DOHH2 (cell line): ENCODE measurements around the gene ADGRG6.

Experiments used
- H3F3A ChIP-seq: fragments of 200-600 bp; sonication (generic), shearing (Covaris generic); 2 replicates; pipeline ENCODE4 v1.6.0; 2016; ENCODE audit warnings: antibody characterized with exemption, mild to moderate bottlenecking; ENCODE audit not compliant: control insufficient read depth, insufficient read depth
- H3K27ac ChIP-seq: fragments of 200-600 bp; sonication (generic); 2 replicates; pipeline ENCODE4 v1.5.1; 2014; ENCODE audit warnings: low read depth, mild to moderate bottlenecking, low read length, moderate library complexity
- H3K27me3 ChIP-seq: fragments of 200-600 bp; sonication (generic); 2 replicates; pipeline ENCODE4 v1.6.1; 2014; ENCODE audit warnings: mild to moderate bottlenecking, low read length, mixed read lengths; ENCODE audit not compliant: control insufficient read depth
- H3K36me3 ChIP-seq: fragments of 200-600 bp; sonication (generic); 2 replicates; pipeline ENCODE4 v1.6.1; 2014; ENCODE audit warnings: mild to moderate bottlenecking, low read length, moderate library complexity, mixed read lengths; ENCODE audit not compliant: control insufficient read depth
- H3K4me1 ChIP-seq: fragments of 200-600 bp; sonication (generic); 2 replicates; pipeline ENCODE4 v1.6.1; 2014; ENCODE audit warnings: mild to moderate bottlenecking, low read length, mixed read lengths; ENCODE audit not compliant: control insufficient read depth
- H3K4me2 ChIP-seq: fragments of 200-600 bp; sonication (generic); 2 replicates; pipeline ENCODE4 v1.6.0; 2014; ENCODE audit warnings: mild to moderate bottlenecking, low read length, moderate library complexity
- H3K4me3 ChIP-seq: fragments of 200-600 bp; sonication (generic); 2 replicates; pipeline ENCODE4 v1.5.1; 2014; ENCODE audit warnings: mild to moderate bottlenecking, low read length, mixed read lengths
- H3K79me2 ChIP-seq: fragments of 200-600 bp; sonication (generic); 2 replicates; pipeline ENCODE4 v1.6.1; 2014; ENCODE audit warnings: mild to moderate bottlenecking, low read length, mixed read lengths; ENCODE audit not compliant: control insufficient read depth
- H3K9me2 ChIP-seq: fragments of 200-600 bp; sonication (generic); replicated peaks from 2 replicates; pipeline ENCODE4 v1.6.1; 2014; ENCODE audit warnings: mild to moderate bottlenecking, low read length, mixed read lengths; ENCODE audit not compliant: control insufficient read depth
- H3K9me3 ChIP-seq: fragments of 200-600 bp; sonication (generic); 2 replicates; pipeline ENCODE4 v1.6.1; 2014; ENCODE audit warnings: antibody characterized with exemption, low read length, mixed read lengths; ENCODE audit not compliant: control insufficient read depth, insufficient read depth
- H4K20me1 ChIP-seq: fragments of 200-600 bp; sonication (generic); 2 replicates; pipeline ENCODE4 v1.6.0; 2014; ENCODE audit warnings: low read depth, mild to moderate bottlenecking, antibody characterized with exemption, low read length, moderate library complexity; ENCODE audit not compliant: control insufficient read depth, insufficient read depth
- EZH2phosphoT487 ChIP-seq: fragments of 200-600 bp; sonication (generic); IDR thresholded peaks from 2 replicates; pipeline ENCODE4 v1.6.1; 2017; ENCODE audit warnings: borderline replicate concordance, mild to moderate bottlenecking, antibody characterized with exemption, low read length, moderate library complexity, mixed read lengths
- TF ChIP-seq, protein P1 (sequence below): fragments of 200-600 bp; sonication (generic); IDR thresholded peaks from one replicate; pipeline ENCODE4 v1.5.1; 2014; ENCODE audit warnings: antibody characterized with exemption, mild to moderate bottlenecking, low read depth, low read length; ENCODE audit not compliant: poor library complexity, severe bottlenecking

ADGRG6 gene

GRCh38 chr6:142334294-142334693 is 32.5 kb downstream of the ADGRG6 start:
- Histone ChIP-seq H3K27me3 (no peaks in the 10 kb centered on the region), H3F3A (no peaks in the 10 kb centered on the region), H3K9me2 (no peaks in the 10 kb centered on the region), H3K9me3 (no peaks in the 10 kb centered on the region), H3K4me1 (no peaks in the 10 kb centered on the region), H4K20me1 (no peaks in the 10 kb centered on the region), H3K27ac (no peak overlapping the region), H3K36me3 (no peaks in the 10 kb centered on the region), H3K4me2 (no peak overlapping the region), H3K79me2 (no peaks in the 10 kb centered on the region), H3K4me3 (no peak overlapping the region)
- TF ChIP-seq EZH2phosphoT487, result no peak
- TF ChIP-seq, protein P1, sequence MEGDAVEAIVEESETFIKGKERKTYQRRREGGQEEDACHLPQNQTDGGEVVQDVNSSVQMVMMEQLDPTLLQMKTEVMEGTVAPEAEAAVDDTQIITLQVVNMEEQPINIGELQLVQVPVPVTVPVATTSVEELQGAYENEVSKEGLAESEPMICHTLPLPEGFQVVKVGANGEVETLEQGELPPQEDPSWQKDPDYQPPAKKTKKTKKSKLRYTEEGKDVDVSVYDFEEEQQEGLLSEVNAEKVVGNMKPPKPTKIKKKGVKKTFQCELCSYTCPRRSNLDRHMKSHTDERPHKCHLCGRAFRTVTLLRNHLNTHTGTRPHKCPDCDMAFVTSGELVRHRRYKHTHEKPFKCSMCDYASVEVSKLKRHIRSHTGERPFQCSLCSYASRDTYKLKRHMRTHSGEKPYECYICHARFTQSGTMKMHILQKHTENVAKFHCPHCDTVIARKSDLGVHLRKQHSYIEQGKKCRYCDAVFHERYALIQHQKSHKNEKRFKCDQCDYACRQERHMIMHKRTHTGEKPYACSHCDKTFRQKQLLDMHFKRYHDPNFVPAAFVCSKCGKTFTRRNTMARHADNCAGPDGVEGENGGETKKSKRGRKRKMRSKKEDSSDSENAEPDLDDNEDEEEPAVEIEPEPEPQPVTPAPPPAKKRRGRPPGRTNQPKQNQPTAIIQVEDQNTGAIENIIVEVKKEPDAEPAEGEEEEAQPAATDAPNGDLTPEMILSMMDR, result no peak

DNA sequence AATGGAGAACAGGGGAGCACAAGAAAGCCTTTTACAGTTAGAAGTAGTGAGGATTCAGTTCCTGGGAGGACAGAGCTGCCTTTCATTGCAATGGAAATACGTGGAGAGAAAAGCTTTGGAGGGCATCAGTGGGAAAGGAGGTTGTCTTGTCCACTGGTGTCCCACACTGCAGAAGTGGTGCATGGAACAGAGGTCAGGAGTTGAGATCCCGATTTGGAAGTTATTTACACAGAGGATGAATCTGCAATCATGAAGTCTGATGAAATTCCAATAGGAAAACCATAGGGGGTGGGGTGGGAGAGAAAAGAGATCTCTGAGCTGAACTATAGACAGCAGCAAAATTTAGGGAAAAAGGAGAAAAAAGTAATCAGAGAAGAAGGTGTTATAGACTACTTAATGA is 33.6 kb downstream of the ADGRG6 start:
- no peaks in the 10 kb centered on the region for H3K79me2 ChIP-seq
- TF ChIP-seq, protein P1, result no peak
- no peak for TF ChIP-seq EZH2phosphoT487
- no peak overlapping the region for H3K27ac ChIP-seq

DNA sequence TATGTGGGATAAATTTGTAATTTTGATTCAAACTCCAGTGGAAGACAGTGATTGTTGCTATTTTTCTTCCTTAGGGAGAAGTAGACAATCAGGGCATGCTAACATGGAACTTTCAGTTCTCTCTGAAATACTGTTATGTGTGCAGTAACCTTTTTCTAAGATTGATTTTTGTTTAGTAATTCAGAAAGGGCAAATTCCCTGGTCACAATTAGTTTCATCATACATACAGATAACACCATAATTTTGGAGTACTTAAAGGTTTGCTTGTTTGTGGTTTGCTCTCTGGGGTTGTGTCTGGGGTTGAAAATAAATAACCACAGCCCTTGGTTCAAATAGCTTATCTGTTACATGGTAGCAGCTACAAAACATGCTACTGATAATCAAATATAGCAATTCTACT is 34.4 kb downstream of the ADGRG6 start:
- Histone ChIP-seq H3F3A (no peaks in the 10 kb centered on the region), H3K4me3 (no peak overlapping the region), H3K36me3 (no peaks in the 10 kb centered on the region), H3K79me2 (no peaks in the 10 kb centered on the region), H4K20me1 (no peaks in the 10 kb centered on the region), H3K27me3 (no peaks in the 10 kb centered on the region), H3K4me2 (no peak overlapping the region), H3K27ac (no peak overlapping the region), H3K9me3 (no peaks in the 10 kb centered on the region), H3K9me2 (no peaks in the 10 kb centered on the region), H3K4me1 (no peaks in the 10 kb centered on the region)
- no peak for TF ChIP-seq EZH2phosphoT487
- TF ChIP-seq, protein P1, result no peak

More for the DNA sequence above, 33.6 kb downstream of the ADGRG6 start:
- H3K9me3 ChIP-seq, result no peaks in the 10 kb centered on the region
- no peaks in the 10 kb centered on the region for H4K20me1 ChIP-seq
- no peaks in the 10 kb centered on the region for H3K4me1 ChIP-seq
- H3K4me2 ChIP-seq, result no peak overlapping the region
- H3K9me2 ChIP-seq, result no peaks in the 10 kb centered on the region
- H3F3A ChIP-seq, result no peaks in the 10 kb centered on the region
- no peaks in the 10 kb centered on the region for H3K36me3 ChIP-seq
- H3K27me3 ChIP-seq, result no peaks in the 10 kb centered on the region
- no peak overlapping the region for H3K4me3 ChIP-seq

DNA sequence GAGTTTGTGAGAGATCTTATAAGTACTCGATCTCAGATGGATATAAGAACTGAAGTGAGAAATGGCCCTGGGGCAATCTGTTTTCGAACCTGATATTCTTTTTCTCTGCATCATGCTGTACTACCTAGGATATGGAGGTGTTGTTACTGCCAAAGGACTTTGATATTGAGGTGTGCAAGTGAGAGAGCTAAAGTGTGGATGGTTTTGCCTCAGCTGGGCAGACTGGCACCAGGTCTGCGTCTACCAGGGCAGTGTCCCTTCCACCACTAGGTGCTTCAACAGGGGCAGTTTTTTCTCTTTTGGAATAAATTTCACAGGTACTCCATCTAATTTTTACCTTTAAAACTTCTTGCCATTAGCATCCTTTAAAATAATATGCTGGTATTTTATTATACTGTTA is 35.0 kb downstream of the ADGRG6 start:
- no peak for TF ChIP-seq EZH2phosphoT487
- TF ChIP-seq, protein P1, result no peak
- Histone ChIP-seq H3K9me2 (no peaks in the 10 kb centered on the region), H3K4me1 (no peaks in the 10 kb centered on the region), H3K27ac (no peak overlapping the region), H3K36me3 (no peaks in the 10 kb centered on the region), H3K27me3 (no peaks in the 10 kb centered on the region), H4K20me1 (no peaks in the 10 kb centered on the region), H3K4me2 (no peak overlapping the region), H3K79me2 (no peaks in the 10 kb centered on the region), H3K9me3 (no peaks in the 10 kb centered on the region), H3F3A (no peaks in the 10 kb centered on the region), H3K4me3 (no peak overlapping the region)
